Thoracic aorta endothelial cell (primary cell): Measurements from ENCODE around the gene TAF15. TPM values are rescaled to one million over a fixed set of nuclear protein-coding genes. Genes with fewer than 3 reads are reported as not detected.
A peak's percentile ranks its signal among the peaks of the same experiment; 100 is the strongest.

Source experiments
- small RNA-seq: library from RNA; depleted of rRNA; stranded (forward); fragments of <200 nt; gene quantifications from one replicate; pipeline ENCODE3, GENCODE V24; 2012
- total RNA-seq: library from RNA; depleted of rRNA; stranded (reverse); fragments of >200 nt; gene quantifications from 2 replicates; pipeline ENCODE4 v1.2.3, GENCODE V29; 2012

The TAF15 gene
- total RNA-seq, result 96.1 and 124 TPM in 2 replicates

DNA sequence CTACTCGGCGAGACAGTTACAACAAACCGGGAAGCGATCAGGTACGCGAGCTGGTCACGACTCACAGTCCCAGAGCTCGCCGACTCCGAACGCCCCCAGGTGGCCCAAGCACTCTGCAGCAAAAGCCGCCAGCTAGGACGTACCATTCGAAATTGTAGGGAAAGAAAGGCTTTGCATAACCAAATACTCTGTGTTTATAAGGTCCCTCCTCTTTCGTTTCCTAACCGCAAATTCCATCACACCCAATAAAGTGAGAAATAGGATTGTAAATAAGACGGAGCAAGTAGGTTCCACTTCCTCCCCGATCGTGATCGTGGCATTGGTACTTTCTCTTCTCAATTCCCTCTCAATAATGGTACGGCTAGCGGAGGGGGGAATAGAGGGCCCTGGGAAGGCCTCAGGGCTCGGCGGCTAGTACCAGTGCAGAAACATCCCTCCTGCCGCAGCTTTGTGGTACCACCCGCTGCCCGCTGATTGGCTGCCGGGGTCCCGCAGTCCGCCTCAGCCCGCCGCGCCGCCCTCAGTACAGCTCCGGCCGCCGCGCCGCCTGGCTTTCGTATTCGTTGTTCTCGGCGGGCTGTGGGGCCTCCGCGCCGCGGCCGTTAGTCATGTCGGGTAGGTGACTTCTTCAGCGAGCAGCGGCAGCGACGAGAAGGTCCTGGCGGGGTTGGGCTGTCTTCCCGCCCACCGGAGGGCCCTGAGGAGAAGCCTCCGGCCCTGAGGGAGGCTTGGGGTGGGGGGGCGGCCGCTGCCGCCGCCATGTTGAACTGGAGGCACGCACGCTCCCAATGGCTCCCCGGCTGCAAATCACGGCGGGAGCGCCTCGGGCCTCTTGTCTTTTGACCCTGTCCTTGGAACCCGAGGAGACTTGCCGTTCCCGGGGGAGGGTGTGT is at the start of gene TAF15:
TSS of gene TAF15 (plus strand) at position 523 of the 893 bp plus-strand sequence. CDS start at position 609, 86 bp downstream.

GRCh38 chr17:35760587-35760986 is 48.7 kb upstream of the TAF15 start, which contains the start of gene C17orf50:
C17orf50 (plus strand) TSS chr17:35760887; CDS start chr17:35760942, 55 bp downstream.

GRCh38 chr17:35795007-35795870 is 14.0 kb upstream of the TAF15 start, which contains the start of gene MMP28:
MMP28 (minus strand) TSS chr17:35795641; CDS start chr17:35795377, 264 bp downstream.

DNA sequence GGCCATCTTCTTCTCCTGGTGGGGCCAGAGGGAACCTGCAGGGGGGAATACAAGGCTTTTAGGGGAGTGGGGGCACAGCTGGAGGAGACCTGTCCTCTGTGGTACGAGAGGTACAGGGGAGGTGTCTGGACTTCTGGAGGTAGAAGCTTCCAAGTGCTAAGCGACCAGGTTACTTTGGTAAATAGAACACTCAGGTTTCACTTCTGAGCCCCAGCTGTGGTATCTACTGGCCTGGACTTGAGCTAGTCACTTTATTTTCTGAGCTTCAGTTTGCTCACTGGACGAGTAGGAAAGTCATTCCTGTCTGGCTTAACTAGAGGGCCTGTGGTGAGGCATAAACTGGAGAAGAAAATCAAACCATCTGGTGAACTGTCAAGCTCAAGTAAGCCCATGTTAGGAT is 59.5 kb downstream of the TAF15 start, which contains the start of gene HEATR9:
TSS of gene HEATR9 (minus strand) at position 155 of the 400 bp plus-strand sequence. CDS start at position 6, 149 bp downstream.

DNA sequence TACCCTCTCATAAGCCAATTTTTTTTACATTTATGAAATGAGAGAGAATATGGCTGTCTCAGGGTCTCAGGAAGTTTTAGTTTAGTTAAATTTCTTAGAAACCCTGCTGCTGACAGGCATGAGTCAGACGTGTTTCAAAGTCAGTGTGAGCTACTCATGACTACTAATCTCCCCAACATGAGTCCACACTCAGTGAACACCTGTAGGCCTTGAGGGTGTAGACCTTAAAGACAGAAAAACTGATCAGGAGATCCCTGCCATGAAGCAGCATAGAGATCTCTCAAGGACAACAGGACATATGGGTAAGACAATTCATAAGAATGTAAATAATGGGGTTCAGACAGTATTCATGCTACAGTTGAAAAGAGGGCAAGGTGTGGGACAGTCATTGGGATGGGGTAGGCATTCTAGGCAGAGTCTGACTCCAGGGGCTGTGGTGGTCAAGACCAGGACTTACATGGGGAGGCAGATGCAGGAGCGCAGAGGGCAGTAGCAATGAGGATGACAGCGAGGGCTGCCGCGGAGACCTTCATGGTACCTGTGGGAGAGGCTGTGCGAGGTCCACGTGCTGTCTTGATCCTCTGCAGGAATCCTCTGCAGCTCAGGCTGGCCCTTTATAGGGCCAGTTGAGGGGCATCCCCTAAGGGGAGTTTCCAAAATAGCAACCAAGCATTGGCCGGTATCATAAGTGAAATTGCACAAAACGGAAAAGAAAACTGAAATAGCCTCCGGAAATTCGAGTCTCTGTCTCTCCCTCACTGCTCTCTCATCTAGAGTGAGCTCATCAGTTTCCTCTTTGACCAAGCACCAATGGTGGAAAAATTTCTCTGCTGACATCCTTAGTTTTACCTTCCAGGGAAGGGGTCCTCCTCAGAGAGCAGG is 70.7 kb downstream of the TAF15 start, which contains the start of gene CCL5:
TSS of gene CCL5 (minus strand) at position 588 of the 882 bp plus-strand sequence.

Small RNA genes lying within 50 kb of the gene (small RNA-seq; reads per million reads assigned to genes)
- gene RF00100, result 513 reads per million, percentile 99 among the genes with 10 or more reads in this experiment

Other genes starting within 250 kb of the TAF15 start
- gene SLFN14, start 248.7 kb upstream of the TAF15 start, total RNA-seq, result not detected in 2 replicates
- 4.9 and 5.3 TPM in 2 replicates for gene PEX12, start 230.9 kb upstream of the TAF15 start, total RNA-seq
- gene AP2B1, start 222.2 kb upstream of the TAF15 start, total RNA-seq, result 172 and 218 TPM in 2 replicates
- gene RASL10B, start 77.8 kb upstream of the TAF15 start, total RNA-seq, result 0.13 and 0.22 TPM in 2 replicates
- gene GAS2L2, start 56.2 kb upstream of the TAF15 start, total RNA-seq, result not detected in 2 replicates
- gene C17orf50, start 48.6 kb upstream of the TAF15 start, total RNA-seq, result not detected in 2 replicates
- gene MMP28, start 13.8 kb upstream of the TAF15 start, total RNA-seq, result 2.5 and 4.0 TPM in 2 replicates
- gene HEATR9, start 59.4 kb downstream of the TAF15 start, total RNA-seq, result not detected in 2 replicates
- not detected in 2 replicates for gene CCL5, start 70.9 kb downstream of the TAF15 start, total RNA-seq
- gene RDM1, start 121.3 kb downstream of the TAF15 start, total RNA-seq, result 0.40 and 0.72 TPM in 2 replicates
- gene LYZL6, start 134.2 kb downstream of the TAF15 start, total RNA-seq, result not detected in 2 replicates
- 1.1 and 1.5 TPM in 2 replicates for gene CCL16, start 172.0 kb downstream of the TAF15 start, total RNA-seq
- 30.2 and 51.3 TPM in 2 replicates for gene CCL14, start 177.2 kb downstream of the TAF15 start, total RNA-seq
- gene CCL15, start 192.1 kb downstream of the TAF15 start, total RNA-seq, result not detected in 2 replicates
- gene CCL23, start 208.5 kb downstream of the TAF15 start, total RNA-seq, result 2.4 and 5.9 TPM in 2 replicates